ENCODE results near the gene FANCG. TPM values are rescaled to one million over a fixed set of nuclear protein-coding genes. Genes with fewer than 3 reads are reported as not detected.

The FANCG gene
- total RNA-seq, 1 donor from 2014 or later, result 20.1 TPM

Small RNAs within 50 kb of the gene (small RNA-seq; reads per million reads assigned to genes)
- not detected for gene RN7SL338P (ENCODE audit: low replicate concordance)

Other genes starting within 250 kb of the FANCG start
- gene PHF24, start 121.7 kb downstream of the FANCG start, total RNA-seq, result 0.49 TPM
- 9.1 TPM for gene DNAJB5, start 90.2 kb downstream of the FANCG start, total RNA-seq
- gene VCP, start 7.3 kb downstream of the FANCG start, total RNA-seq, result 157 TPM
- 10.0 TPM for gene PIGO, start 16.6 kb upstream of the FANCG start, total RNA-seq
- gene STOML2, start 23.2 kb upstream of the FANCG start, total RNA-seq, result 55.1 TPM
- gene ATOSB, start 35.9 kb upstream of the FANCG start, total RNA-seq, result 8.8 TPM
- gene UNC13B, start 82.1 kb upstream of the FANCG start, total RNA-seq, result 13.9 TPM

Measured in skin of body (tissue), 2 donors.